Measurements from ENCODE around the gene SH3D19.

DNA sequence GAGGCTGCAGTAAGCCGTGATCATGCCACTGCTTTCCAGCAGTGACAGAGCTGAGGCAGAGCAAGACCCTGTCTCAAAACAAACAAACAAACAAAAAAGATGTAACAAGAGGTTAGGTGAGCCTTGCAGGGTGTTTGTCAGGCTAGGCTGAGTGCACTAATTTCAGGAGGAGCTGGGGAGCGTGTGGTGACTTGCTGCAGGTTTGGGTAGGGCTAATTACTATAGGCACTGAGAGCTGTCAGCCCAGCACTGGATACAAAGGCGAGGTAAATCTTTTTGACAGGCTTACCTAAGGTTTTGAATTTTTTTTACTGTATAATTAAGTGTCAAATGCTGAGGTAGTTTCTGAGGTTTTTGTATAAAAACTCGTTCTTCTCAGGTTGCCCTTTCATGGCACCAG lies 29.8 kb upstream of the SH3D19 start:
- no peak for TF ChIP-seq POLR2A (IDR thresholded peaks at IDR 0.05; ENCODE audit: low read depth, low read length)
- no peak for TF ChIP-seq TAF1 (IDR thresholded peaks at IDR 0.05; ENCODE audit: low read depth, low read length)
- no peak for TF ChIP-seq POLR2AphosphoS5 (IDR thresholded peaks at IDR 0.05; ENCODE audit: low read depth, low read length)
- TF ChIP-seq POU2F2 (IDR thresholded peaks at IDR 0.05; ENCODE audit: low read depth, low read length): no peak

Data from GM12891 (cell line).